Osteoblast (primary cell): Measurements from ENCODE around the gene PSIP1. TPM values are rescaled to one million over a fixed set of nuclear protein-coding genes. Genes with fewer than 3 reads are reported as not detected.

Experiments used
- DNase-seq: peaks from one replicate; pipeline ENCODE4 v3.0.0; 2011; ENCODE audit warnings: low spot score, mixed read lengths; ENCODE audit not compliant: insufficient read length; ENCODE audit errors: missing footprints
- H2AFZ ChIP-seq: 2 replicates; pipeline ENCODE4 v1.6.0; 2011; ENCODE audit warnings: mild to moderate bottlenecking, low read length
- H3K27ac ChIP-seq: 2 replicates; pipeline ENCODE4 v1.5.1; 2011; ENCODE audit warnings: mild to moderate bottlenecking, low read depth, low read length, moderate library complexity
- H3K27me3 ChIP-seq: 2 replicates; pipeline ENCODE4 v1.6.0; 2012; ENCODE audit warnings: mild to moderate bottlenecking, control low read depth, inconsistent platforms, low read length, moderate library complexity; ENCODE audit not compliant: insufficient read depth
- H3K36me3 ChIP-seq: 2 replicates; pipeline ENCODE4 v1.5.1; 2011; ENCODE audit warnings: mild to moderate bottlenecking, low read length, control low read depth, moderate library complexity; ENCODE audit not compliant: insufficient read depth
- H3K4me1 ChIP-seq: 2 replicates; pipeline ENCODE4 v1.5.1; 2011; ENCODE audit warnings: mild to moderate bottlenecking, low read length, control low read depth, moderate library complexity; ENCODE audit not compliant: insufficient read depth
- H3K4me2 ChIP-seq: 2 replicates; pipeline ENCODE4 v1.6.0; 2011; ENCODE audit warnings: mild to moderate bottlenecking, low read length; ENCODE audit not compliant: insufficient read depth
- H3K4me3 ChIP-seq: fragments of 200-600 bp; sonication (generic); 3 replicates; pipeline ENCODE4 v1.5.1; 2012; ENCODE audit warnings: mild to moderate bottlenecking, low read length, inconsistent platforms; ENCODE audit not compliant: insufficient read depth
- H3K79me2 ChIP-seq: 2 replicates; pipeline ENCODE4 v1.6.0; 2012; ENCODE audit warnings: mild to moderate bottlenecking, low read length, control low read depth, inconsistent platforms; ENCODE audit not compliant: insufficient read depth
- H3K9me3 ChIP-seq: 2 replicates; pipeline ENCODE4 v1.5.1; 2011; ENCODE audit warnings: low read depth, low read length, control low read depth
- H4K20me1 ChIP-seq: 2 replicates; pipeline ENCODE4 v1.6.0; 2012; ENCODE audit warnings: mild to moderate bottlenecking, low read length, control low read depth; ENCODE audit not compliant: insufficient read depth
- CTCF ChIP-seq: IDR thresholded peaks from 2 replicates; pipeline ENCODE4 v1.5.1; 2011; ENCODE audit warnings: mild to moderate bottlenecking, low read depth, low read length, moderate library complexity; ENCODE audit errors: extremely low read depth
- total RNA-seq: library from RNA; depleted of rRNA; stranded (reverse); fragments of >200 nt; gene quantifications from 2 replicates; pipeline ENCODE4 v1.2.3, GENCODE V29; 2012

PSIP1 gene
- total RNA-seq, 1 donor: 45.2 TPM

- TF ChIP-seq CTCF: no peak
- Histone ChIP-seq H2AFZ (no peak overlapping the region), H3K27ac (no peak overlapping the region), H3K36me3 (peaks cover 13% of the 10 kb centered on the region), H4K20me1 (no peaks in the 10 kb centered on the region), H3K27me3 (no peaks in the 10 kb centered on the region), H3K4me2 (no peak overlapping the region), H3K4me3 (no peak overlapping the region), H3K4me1 (peaks cover 4% of the 10 kb centered on the region), H3K79me2 (no peaks in the 10 kb centered on the region), H3K9me3 (no peaks in the 10 kb centered on the region)
- DNase-seq: no peak
Measured at GRCh38 chr9:15484802-15485201, 26.0 kb downstream of the PSIP1 start.

GRCh38 chr9:15482146-15482545 is 28.6 kb downstream of the PSIP1 start:
- Histone ChIP-seq H3K27ac (no peak overlapping the region), H3K4me3 (no peak overlapping the region), H3K4me2 (no peak overlapping the region), H3K4me1 (peaks cover 4% of the 10 kb centered on the region), H3K27me3 (no peaks in the 10 kb centered on the region), H2AFZ (no peak overlapping the region), H4K20me1 (no peaks in the 10 kb centered on the region), H3K9me3 (no peaks in the 10 kb centered on the region), H3K36me3 (peaks cover 13% of the 10 kb centered on the region), H3K79me2 (no peaks in the 10 kb centered on the region)
- no peak for TF ChIP-seq CTCF
- DNase-seq: no peak

GRCh38 chr9:15480028-15480427 is 30.7 kb downstream of the PSIP1 start:
- no peak for DNase-seq
- H3K36me3 ChIP-seq: peaks cover 13% of the 10 kb centered on the region

GRCh38 chr9:15475923-15476536 is 34.7 kb downstream of the PSIP1 start:
- H3K9me3 ChIP-seq: no peaks in the 10 kb centered on the region
- H3K36me3 ChIP-seq: peaks cover 9% of the 10 kb centered on the region
- H3K4me1 ChIP-seq: peaks cover 6% of the 10 kb centered on the region
- H2AFZ ChIP-seq: no peak overlapping the region
- H3K27ac ChIP-seq: no peak overlapping the region
- H3K4me2 ChIP-seq: no peak overlapping the region
- no peak for TF ChIP-seq CTCF
- H3K27me3 ChIP-seq: no peaks in the 10 kb centered on the region
- H4K20me1 ChIP-seq: no peaks in the 10 kb centered on the region
- no peaks in the 10 kb centered on the region for H3K79me2 ChIP-seq
- H3K4me3 ChIP-seq: no peak overlapping the region
- DNase-seq: no peak

More at GRCh38 chr9:15480028-15480427, 30.7 kb downstream of the PSIP1 start:
- Histone ChIP-seq H3K4me3 (no peak overlapping the region), H3K4me2 (no peak overlapping the region), H3K9me3 (no peaks in the 10 kb centered on the region), H3K4me1 (no peaks in the 10 kb centered on the region), H4K20me1 (no peaks in the 10 kb centered on the region), H2AFZ (no peak overlapping the region), H3K27me3 (no peaks in the 10 kb centered on the region), H3K27ac (no peak overlapping the region), H3K79me2 (no peaks in the 10 kb centered on the region)
- TF ChIP-seq CTCF: no peak
